Measurements from ENCODE around the gene TFCP2.

TFCP2 gene

GRCh38 chr12:51124504-51124903 is 48.4 kb downstream of the TFCP2 start:
- TF ChIP-seq CTCF (IDR thresholded peaks at IDR 0.05), result no peak
- no peak for TF ChIP-seq ZFX (IDR thresholded peaks at IDR 0.05; ENCODE audit: borderline replicate concordance)
- no peak overlapping the region for H3K27ac ChIP-seq

GRCh38 chr12:51122844-51123243 is 50.1 kb downstream of the TFCP2 start:
- TF ChIP-seq CTCF (IDR thresholded peaks at IDR 0.05) (no peak), ZFX (IDR thresholded peaks at IDR 0.05; ENCODE audit: borderline replicate concordance) (no peak)
- no peak overlapping the region for H3K27ac ChIP-seq

GRCh38 chr12:51118706-51119105 is 54.2 kb downstream of the TFCP2 start:
- no peak overlapping the region for H3K27ac ChIP-seq
- TF ChIP-seq CTCF (IDR thresholded peaks at IDR 0.05), result no peak
- no peak for TF ChIP-seq ZFX (IDR thresholded peaks at IDR 0.05; ENCODE audit: borderline replicate concordance)

GRCh38 chr12:51115533-51115932 is 57.4 kb downstream of the TFCP2 start:
- TF ChIP-seq ZFX (IDR thresholded peaks at IDR 0.05; ENCODE audit: borderline replicate concordance), result no peak
- TF ChIP-seq CTCF (IDR thresholded peaks at IDR 0.05), result no peak
- no peak overlapping the region for H3K27ac ChIP-seq

GRCh38 chr12:51108136-51108535 is 64.8 kb downstream of the TFCP2 start:
- no peak overlapping the region for H3K27ac ChIP-seq
- no peak for TF ChIP-seq CTCF (IDR thresholded peaks at IDR 0.05)
- TF ChIP-seq ZFX (IDR thresholded peaks at IDR 0.05; ENCODE audit: borderline replicate concordance), result no peak

- TF ChIP-seq ZFX (IDR thresholded peaks at IDR 0.05; ENCODE audit: borderline replicate concordance) (no peak), CTCF (IDR thresholded peaks at IDR 0.05) (no peak)
- H3K27ac ChIP-seq, result no peak overlapping the region
Measured at GRCh38 chr12:51103977-51104376, 69.0 kb downstream of the TFCP2 start.

- H3K27ac ChIP-seq, result no peak overlapping the region
- TF ChIP-seq CTCF (IDR thresholded peaks at IDR 0.05) (no peak), ZFX (IDR thresholded peaks at IDR 0.05; ENCODE audit: borderline replicate concordance) (no peak)
Measured at GRCh38 chr12:51098611-51099010, 74.3 kb downstream of the TFCP2 start.
